GM23338 (cell line): ENCODE data around the gene TNFRSF19. TPM values are rescaled to one million over a fixed set of nuclear protein-coding genes. Genes with fewer than 3 reads are reported as not detected.
A peak's percentile ranks its signal among the peaks of the same experiment; 100 is the strongest.

Source experiments
- ATAC-seq: fragments of 200-7000 bp; cut with Tn5 transposase; 3 replicates; pipeline ENCODE4 v1.9.1; 2020
- DNase-seq: peaks from one replicate; pipeline ENCODE4 v3.0.0-alpha.2; 2015; ENCODE audit warnings: low spot score
- H2AFZ ChIP-seq: fragments of 200-600 bp; sonication (generic); 2 replicates; pipeline ENCODE4 v1.8.0; 2016; ENCODE audit warnings: antibody characterized with exemption, mild to moderate bottlenecking, moderate library complexity
- H3F3A ChIP-seq: fragments of 200-600 bp; sonication (generic); replicated peaks from 2 replicates; pipeline ENCODE4 v1.8.0; 2017; ENCODE audit warnings: antibody characterized with exemption, mixed run types, low read depth
- H3K27ac ChIP-seq: fragments of 200-600 bp; sonication (generic); 2 replicates; pipeline ENCODE4 v1.6.1; 2016; ENCODE audit warnings: low read depth
- H3K27me3 ChIP-seq: fragments of 200-600 bp; sonication (generic); 2 replicates; pipeline ENCODE4 v1.8.0; 2016; ENCODE audit warnings: mild to moderate bottlenecking, mixed run types, moderate library complexity; ENCODE audit not compliant: insufficient read depth
- H3K36me3 ChIP-seq: fragments of 200-600 bp; sonication (generic); 2 replicates; pipeline ENCODE4 v1.8.0; 2016; ENCODE audit warnings: mild to moderate bottlenecking; ENCODE audit not compliant: insufficient read depth
- H3K4me1 ChIP-seq: fragments of 200-600 bp; sonication (generic); 2 replicates; pipeline ENCODE4 v1.8.0; 2016; ENCODE audit warnings: mild to moderate bottlenecking, moderate library complexity; ENCODE audit not compliant: insufficient read depth
- H3K4me2 ChIP-seq: fragments of 200-600 bp; sonication (generic); 2 replicates; pipeline ENCODE4 v1.7.1; 2017; ENCODE audit warnings: mixed run types
- H3K4me3 ChIP-seq: fragments of 200-600 bp; sonication (generic); 2 replicates; pipeline ENCODE4 v1.6.1; 2016; ENCODE audit warnings: mixed run types
- H3K79me2 ChIP-seq: fragments of 200-600 bp; sonication (generic); replicated peaks from 2 replicates; pipeline ENCODE4 v1.8.0; 2017; ENCODE audit warnings: mild to moderate bottlenecking; ENCODE audit not compliant: insufficient read depth
- H3K9me2 ChIP-seq: fragments of 200-600 bp; sonication (generic); 2 replicates; pipeline ENCODE4 v1.8.0; 2017; ENCODE audit not compliant: insufficient read depth
- H4K20me1 ChIP-seq: fragments of 200-600 bp; sonication (generic); replicated peaks from 2 replicates; pipeline ENCODE4 v1.8.0; 2017; ENCODE audit warnings: mild to moderate bottlenecking; ENCODE audit not compliant: insufficient read depth
- H3K27ac Mint-ChIP-seq: 2 replicates; pipeline ENCODE4 v1.8.0; 2020; ENCODE audit warnings: inconsistent platforms, mild to moderate bottlenecking, moderate library complexity, mixed read lengths
- H3K27me3 Mint-ChIP-seq: 3 replicates; pipeline ENCODE4 v1.8.0; 2022; ENCODE audit warnings: low read depth, mild to moderate bottlenecking, moderate library complexity, mixed read lengths, inconsistent platforms; ENCODE audit not compliant: insufficient read depth, poor library complexity
- H3K36me3 Mint-ChIP-seq: 3 replicates; pipeline ENCODE4 v1.8.0; 2021; ENCODE audit warnings: low read depth, mild to moderate bottlenecking, inconsistent platforms, moderate library complexity, mixed read lengths
- H3K4me1 Mint-ChIP-seq: 3 replicates; pipeline ENCODE4 v1.8.0; 2020; ENCODE audit warnings: mild to moderate bottlenecking, inconsistent platforms, mixed read lengths
- H3K4me3 Mint-ChIP-seq: 3 replicates; pipeline ENCODE4 v1.8.0; 2021; ENCODE audit warnings: moderate library complexity, mild to moderate bottlenecking, inconsistent platforms, mixed read lengths
- H3K9me3 Mint-ChIP-seq: 3 replicates; pipeline ENCODE4 v1.8.0; 2020; ENCODE audit warnings: moderate library complexity, mild to moderate bottlenecking, inconsistent platforms, mixed read lengths
- CREB1 ChIP-seq: fragments of 250-450 bp; sonication (Bioruptor Pico); IDR thresholded peaks from 2 replicates; pipeline ENCODE4 v1.5.0; 2020; ENCODE audit warnings: low read depth, mild to moderate bottlenecking, moderate library complexity
- CTCF ChIP-seq, 2 experiments: fragments of 200-600 bp in 1 of 2; sonication (generic) in 1 of 2; conservative IDR thresholded peaks; 2 replicates each; pipeline versions ENCODE4 v1.5.1 to v1.6.1; 2016 to 2017; ENCODE audit warnings: antibody characterized with exemption in 2 of 2, low read depth in 2 of 2, mild to moderate bottlenecking in 2 of 2, moderate library complexity in 1 of 2
- JUNB ChIP-seq: IDR thresholded peaks from one replicate; pipeline ENCODE4 v1.6.1; 2016; ENCODE audit warnings: antibody characterized with exemption; ENCODE audit not compliant: unreplicated experiment
- POLR2AphosphoS5 ChIP-seq: IDR thresholded peaks from 2 replicates; pipeline ENCODE4 v1.6.1; 2016; ENCODE audit warnings: antibody characterized with exemption, low read depth
- REST ChIP-seq: IDR thresholded peaks from one replicate; pipeline ENCODE4 v1.6.1; 2018; ENCODE audit warnings: antibody characterized with exemption; ENCODE audit not compliant: unreplicated experiment
- ZNF114 ChIP-seq: fragments of 250-450 bp; sonication (Bioruptor Pico); IDR thresholded peaks from 2 replicates; pipeline ENCODE4 v1.5.0; 2020; ENCODE audit warnings: mild to moderate bottlenecking, moderate library complexity
- polyA plus RNA-seq: library from polyadenylated mRNA; unstranded; fragments of >200 nt; fragmentation: Nextera tagmentation; extraction: Ambion mirVana; gene quantifications from 2 replicates; pipeline ENCODE4 v1.2.1, GENCODE V29; 2016
- total RNA-seq: library from RNA; depleted of rRNA; stranded (reverse); fragments of >200 nt; shearing (Covaris generic); gene quantifications from 2 replicates; pipeline ENCODE4 v1.2.3, GENCODE V29; 2014
- TF ChIP-seq, protein P1 (sequence below): IDR thresholded peaks from 2 replicates; pipeline ENCODE4 v1.6.1; 2016; ENCODE audit warnings: antibody characterized with exemption
- TF ChIP-seq, protein P2 (sequence below): fragments of 250-450 bp; sonication (Bioruptor Pico); IDR thresholded peaks from 2 replicates; pipeline ENCODE4 v1.5.0; 2020; ENCODE audit warnings: mild to moderate bottlenecking, moderate library complexity

The TNFRSF19 gene
- total and polyA plus RNA-seq, 2 experiments from 2014 or later, result 0.21 to 0.35 TPM

GRCh38 chr13:23612731-23613130 is 42.5 kb downstream of the TNFRSF19 start:
- H3K36me3 ChIP-seq, result no peaks in the 10 kb centered on the region
- peaks cover 22% of the 10 kb centered on the region for H3K4me1 Mint-ChIP-seq
- no peak for TF ChIP-seq POLR2AphosphoS5
- H3K9me3 Mint-ChIP-seq, result no peaks in the 10 kb centered on the region; the same call in 2 of the 3 replicates
- no peak overlapping the region for H3K27ac ChIP-seq
- H3K4me2 ChIP-seq, result no peak overlapping the region
- no peak overlapping the region for H3K4me3 ChIP-seq
- H3K9me2 ChIP-seq, result no peaks in the 10 kb centered on the region
- no peak overlapping the region for H3K4me3 Mint-ChIP-seq
- no peak overlapping the region for H2AFZ ChIP-seq
- H3K27me3 Mint-ChIP-seq, result no peaks in the 10 kb centered on the region
- DNase-seq (no peak), ATAC-seq (no peak)
- no peak overlapping the region for H3K27ac Mint-ChIP-seq
- no peaks in the 10 kb centered on the region for H3F3A ChIP-seq
- peaks cover 14% of the 10 kb centered on the region for H3K4me1 ChIP-seq
- H3K36me3 Mint-ChIP-seq, result no peaks in the 10 kb centered on the region; the same call in 2 of the 3 replicates
- H3K27me3 ChIP-seq, result no peaks in the 10 kb centered on the region
- H3K79me2 ChIP-seq, result no peaks in the 10 kb centered on the region
- no peaks in the 10 kb centered on the region for H4K20me1 ChIP-seq

- DNase-seq (no peak), ATAC-seq (no peak)
- Mint-ChIP-seq H3K4me3 (no peak overlapping the region), H3K9me3 (no peaks in the 10 kb centered on the region; the same call in 2 of the 3 replicates), H3K27ac (peak overlapping the region; percentile 14; the same call in 1 of the 2 replicates), H3K27me3 (no peaks in the 10 kb centered on the region), H3K4me1 (peaks cover 21% of the 10 kb centered on the region), H3K36me3 (no peaks in the 10 kb centered on the region; the same call in 2 of the 3 replicates)
- Histone ChIP-seq H2AFZ (peak overlapping the region; percentile 2; the same call in 1 of the 2 replicates), H3K36me3 (no peaks in the 10 kb centered on the region), H3K27me3 (no peaks in the 10 kb centered on the region), H3K4me1 (peaks cover 14% of the 10 kb centered on the region), H3K27ac (no peak overlapping the region), H3K9me2 (no peaks in the 10 kb centered on the region), H4K20me1 (no peaks in the 10 kb centered on the region), H3K79me2 (no peaks in the 10 kb centered on the region), H3K4me3 (no peak overlapping the region), H3K4me2 (no peak overlapping the region), H3F3A (no peaks in the 10 kb centered on the region)
- TF ChIP-seq, protein P1, sequence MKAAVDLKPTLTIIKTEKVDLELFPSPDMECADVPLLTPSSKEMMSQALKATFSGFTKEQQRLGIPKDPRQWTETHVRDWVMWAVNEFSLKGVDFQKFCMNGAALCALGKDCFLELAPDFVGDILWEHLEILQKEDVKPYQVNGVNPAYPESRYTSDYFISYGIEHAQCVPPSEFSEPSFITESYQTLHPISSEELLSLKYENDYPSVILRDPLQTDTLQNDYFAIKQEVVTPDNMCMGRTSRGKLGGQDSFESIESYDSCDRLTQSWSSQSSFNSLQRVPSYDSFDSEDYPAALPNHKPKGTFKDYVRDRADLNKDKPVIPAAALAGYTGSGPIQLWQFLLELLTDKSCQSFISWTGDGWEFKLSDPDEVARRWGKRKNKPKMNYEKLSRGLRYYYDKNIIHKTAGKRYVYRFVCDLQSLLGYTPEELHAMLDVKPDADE, result no peak
- TF ChIP-seq JUNB, result no peak
- TF ChIP-seq, protein P2, sequence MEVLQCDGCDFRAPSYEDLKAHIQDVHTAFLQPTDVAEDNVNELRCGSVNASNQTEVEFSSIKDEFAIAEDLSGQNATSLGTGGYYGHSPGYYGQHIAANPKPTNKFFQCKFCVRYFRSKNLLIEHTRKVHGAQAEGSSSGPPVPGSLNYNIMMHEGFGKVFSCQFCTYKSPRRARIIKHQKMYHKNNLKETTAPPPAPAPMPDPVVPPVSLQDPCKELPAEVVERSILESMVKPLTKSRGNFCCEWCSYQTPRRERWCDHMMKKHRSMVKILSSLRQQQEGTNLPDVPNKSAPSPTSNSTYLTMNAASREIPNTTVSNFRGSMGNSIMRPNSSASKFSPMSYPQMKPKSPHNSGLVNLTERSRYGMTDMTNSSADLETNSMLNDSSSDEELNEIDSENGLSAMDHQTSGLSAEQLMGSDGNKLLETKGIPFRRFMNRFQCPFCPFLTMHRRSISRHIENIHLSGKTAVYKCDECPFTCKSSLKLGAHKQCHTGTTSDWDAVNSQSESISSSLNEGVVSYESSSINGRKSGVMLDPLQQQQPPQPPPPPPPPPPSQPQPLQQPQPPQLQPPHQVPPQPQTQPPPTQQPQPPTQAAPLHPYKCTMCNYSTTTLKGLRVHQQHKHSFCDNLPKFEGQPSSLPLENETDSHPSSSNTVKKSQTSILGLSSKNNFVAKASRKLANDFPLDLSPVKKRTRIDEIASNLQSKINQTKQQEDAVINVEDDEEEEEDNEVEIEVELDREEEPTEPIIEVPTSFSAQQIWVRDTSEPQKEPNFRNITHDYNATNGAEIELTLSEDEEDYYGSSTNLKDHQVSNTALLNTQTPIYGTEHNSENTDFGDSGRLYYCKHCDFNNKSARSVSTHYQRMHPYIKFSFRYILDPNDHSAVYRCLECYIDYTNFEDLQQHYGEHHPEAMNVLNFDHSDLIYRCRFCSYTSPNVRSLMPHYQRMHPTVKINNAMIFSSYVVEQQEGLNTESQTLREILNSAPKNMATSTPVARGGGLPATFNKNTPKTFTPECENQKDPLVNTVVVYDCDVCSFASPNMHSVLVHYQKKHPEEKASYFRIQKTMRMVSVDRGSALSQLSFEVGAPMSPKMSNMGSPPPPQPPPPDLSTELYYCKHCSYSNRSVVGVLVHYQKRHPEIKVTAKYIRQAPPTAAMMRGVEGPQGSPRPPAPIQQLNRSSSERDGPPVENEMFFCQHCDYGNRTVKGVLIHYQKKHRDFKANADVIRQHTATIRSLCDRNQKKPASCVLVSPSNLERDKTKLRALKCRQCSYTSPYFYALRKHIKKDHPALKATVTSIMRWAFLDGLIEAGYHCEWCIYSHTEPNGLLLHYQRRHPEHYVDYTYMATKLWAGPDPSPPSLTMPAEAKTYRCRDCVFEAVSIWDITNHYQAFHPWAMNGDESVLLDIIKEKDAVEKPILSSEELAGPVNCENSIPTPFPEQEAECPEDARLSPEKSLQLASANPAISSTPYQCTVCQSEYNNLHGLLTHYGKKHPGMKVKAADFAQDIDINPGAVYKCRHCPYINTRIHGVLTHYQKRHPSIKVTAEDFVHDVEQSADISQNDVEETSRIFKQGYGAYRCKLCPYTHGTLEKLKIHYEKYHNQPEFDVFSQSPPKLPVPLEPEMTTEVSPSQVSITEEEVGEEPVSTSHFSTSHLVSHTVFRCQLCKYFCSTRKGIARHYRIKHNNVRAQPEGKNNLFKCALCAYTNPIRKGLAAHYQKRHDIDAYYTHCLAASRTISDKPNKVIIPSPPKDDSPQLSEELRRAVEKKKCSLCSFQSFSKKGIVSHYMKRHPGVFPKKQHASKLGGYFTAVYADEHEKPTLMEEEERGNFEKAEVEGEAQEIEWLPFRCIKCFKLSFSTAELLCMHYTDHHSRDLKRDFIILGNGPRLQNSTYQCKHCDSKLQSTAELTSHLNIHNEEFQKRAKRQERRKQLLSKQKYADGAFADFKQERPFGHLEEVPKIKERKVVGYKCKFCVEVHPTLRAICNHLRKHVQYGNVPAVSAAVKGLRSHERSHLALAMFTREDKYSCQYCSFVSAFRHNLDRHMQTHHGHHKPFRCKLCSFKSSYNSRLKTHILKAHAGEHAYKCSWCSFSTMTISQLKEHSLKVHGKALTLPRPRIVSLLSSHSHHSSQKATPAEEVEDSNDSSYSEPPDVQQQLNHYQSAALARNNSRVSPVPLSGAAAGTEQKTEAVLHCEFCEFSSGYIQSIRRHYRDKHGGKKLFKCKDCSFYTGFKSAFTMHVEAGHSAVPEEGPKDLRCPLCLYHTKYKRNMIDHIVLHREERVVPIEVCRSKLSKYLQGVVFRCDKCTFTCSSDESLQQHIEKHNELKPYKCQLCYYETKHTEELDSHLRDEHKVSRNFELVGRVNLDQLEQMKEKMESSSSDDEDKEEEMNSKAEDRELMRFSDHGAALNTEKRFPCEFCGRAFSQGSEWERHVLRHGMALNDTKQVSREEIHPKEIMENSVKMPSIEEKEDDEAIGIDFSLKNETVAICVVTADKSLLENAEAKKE (CRISPR knock-in tag), result no peak
- no peak for TF ChIP-seq CTCF (conservative IDR thresholded peaks at IDR 0.05; ENCODE audit: low read depth in 2 of 2)
- TF ChIP-seq CREB1, result no peak
- TF ChIP-seq POLR2AphosphoS5, result no peak
- TF ChIP-seq REST, result no peak
- TF ChIP-seq ZNF114 (CRISPR knock-in tag), result no peak
Observed at GRCh38 chr13:23613596-23613995, 43.4 kb downstream of the TNFRSF19 start.
